NT2/D1 (cell line): ENCODE data around the gene MAGEB3.

Experiments used
- DNase-seq: peaks from one replicate; pipeline ENCODE4 v3.0.0-alpha.2; 2011; ENCODE audit warnings: low read depth, low spot score
- H3K27me3 ChIP-seq: 2 replicates; pipeline ENCODE4 v1.6.0; 2011; ENCODE audit warnings: mild to moderate bottlenecking; ENCODE audit not compliant: insufficient read length, insufficient read depth
- H3K36me3 ChIP-seq: 2 replicates; pipeline ENCODE4 v1.6.1; 2011; ENCODE audit warnings: mild to moderate bottlenecking, low read length, mixed read lengths; ENCODE audit not compliant: insufficient read depth, insufficient read length
- H3K4me1 ChIP-seq: 2 replicates; pipeline ENCODE4 v1.5.1; 2011; ENCODE audit not compliant: insufficient read depth, insufficient read length
- H3K4me3 ChIP-seq: 2 replicates; pipeline ENCODE4 v1.5.1; 2011; ENCODE audit warnings: low read depth; ENCODE audit not compliant: insufficient read length
- H3K9ac ChIP-seq: 2 replicates; pipeline ENCODE4 v1.6.0; 2011; ENCODE audit warnings: low read depth; ENCODE audit not compliant: insufficient read length
- H3K9me3 ChIP-seq: 2 replicates; pipeline ENCODE4 v1.5.1; 2011; ENCODE audit warnings: mild to moderate bottlenecking, low read length; ENCODE audit not compliant: insufficient read depth
- SUZ12 ChIP-seq: IDR thresholded peaks from 2 replicates; pipeline ENCODE4 v1.6.1; 2011; ENCODE audit not compliant: insufficient read length, insufficient read depth; ENCODE audit errors: extremely low read depth
- YY1 ChIP-seq: IDR thresholded peaks from 2 replicates; pipeline ENCODE4 v1.6.1; 2011; ENCODE audit not compliant: insufficient read length, insufficient read depth
- ZNF274 ChIP-seq: IDR thresholded peaks from 2 replicates; pipeline ENCODE4 v1.6.1; 2011; ENCODE audit warnings: mild to moderate bottlenecking, low read depth, low read length

MAGEB3 gene

GRCh38 chrX:30280428-30280827 lies 50.0 kb downstream of the MAGEB3 start:
- H3K36me3 ChIP-seq = no peaks in the 10 kb centered on the region
- no peaks in the 10 kb centered on the region for H3K4me1 ChIP-seq
- H3K9ac ChIP-seq = no peak overlapping the region
- no peak for DNase-seq
- no peaks in the 10 kb centered on the region for H3K27me3 ChIP-seq
- H3K4me3 ChIP-seq = no peak overlapping the region
- H3K9me3 ChIP-seq = no peaks in the 10 kb centered on the region
- TF ChIP-seq YY1 (no peak), SUZ12 (no peak), ZNF274 (no peak)

- Histone ChIP-seq H3K27me3 (no peaks in the 10 kb centered on the region), H3K9ac (no peak overlapping the region), H3K4me3 (no peak overlapping the region), H3K9me3 (no peaks in the 10 kb centered on the region), H3K36me3 (no peaks in the 10 kb centered on the region), H3K4me1 (no peaks in the 10 kb centered on the region)
- TF ChIP-seq YY1 = no peak
- TF ChIP-seq SUZ12 = no peak
- no peak for TF ChIP-seq ZNF274
- DNase-seq = no peak
These were observed 52.1 kb downstream of the MAGEB3 start for GRCh38 chrX:30282527-30282926.

- no peak for DNase-seq
These were observed 53.2 kb downstream of the MAGEB3 start for GRCh38 chrX:30283456-30284200.

More at GRCh38 chrX:30283456-30284200, 53.2 kb downstream of the MAGEB3 start:
- no peak overlapping the region for H3K4me3 ChIP-seq
- no peaks in the 10 kb centered on the region for H3K27me3 ChIP-seq
- H3K4me1 ChIP-seq = no peaks in the 10 kb centered on the region
- H3K9me3 ChIP-seq = no peaks in the 10 kb centered on the region
- H3K36me3 ChIP-seq = no peaks in the 10 kb centered on the region
- H3K9ac ChIP-seq = no peak overlapping the region
- no peak for TF ChIP-seq ZNF274
- TF ChIP-seq YY1 = no peak
- TF ChIP-seq SUZ12 = no peak
